Ovary (tissue), 3 donors: ENCODE data around the gene HES5.

ENCODE experiments used
- CTCF ChIP-seq, 3 donors: fragments of 450-650 bp in 2 of 3; fragments of 200-600 bp in 1 of 3; IDR thresholded peaks; one replicate each; pipeline versions ENCODE4 v1.5.1 to v1.8.0; 2016 to 2022; ENCODE audit warnings: antibody characterized with exemption in 3 of 3, mild to moderate bottlenecking in 1 of 3
- EP300 ChIP-seq: sonication (generic); formaldehyde crosslinking; IDR thresholded peaks from one replicate; pipeline ENCODE4 v1.6.1; 2017; ENCODE audit warnings: antibody characterized with exemption
- POLR2A ChIP-seq: fragments of 450-650 bp; IDR thresholded peaks from one replicate; pipeline ENCODE4 v1.6.1; 2017; ENCODE audit warnings: antibody characterized with exemption, mild to moderate bottlenecking, moderate library complexity
- donor health status: DM: no; HTN: no; CAD: no.

DNA sequence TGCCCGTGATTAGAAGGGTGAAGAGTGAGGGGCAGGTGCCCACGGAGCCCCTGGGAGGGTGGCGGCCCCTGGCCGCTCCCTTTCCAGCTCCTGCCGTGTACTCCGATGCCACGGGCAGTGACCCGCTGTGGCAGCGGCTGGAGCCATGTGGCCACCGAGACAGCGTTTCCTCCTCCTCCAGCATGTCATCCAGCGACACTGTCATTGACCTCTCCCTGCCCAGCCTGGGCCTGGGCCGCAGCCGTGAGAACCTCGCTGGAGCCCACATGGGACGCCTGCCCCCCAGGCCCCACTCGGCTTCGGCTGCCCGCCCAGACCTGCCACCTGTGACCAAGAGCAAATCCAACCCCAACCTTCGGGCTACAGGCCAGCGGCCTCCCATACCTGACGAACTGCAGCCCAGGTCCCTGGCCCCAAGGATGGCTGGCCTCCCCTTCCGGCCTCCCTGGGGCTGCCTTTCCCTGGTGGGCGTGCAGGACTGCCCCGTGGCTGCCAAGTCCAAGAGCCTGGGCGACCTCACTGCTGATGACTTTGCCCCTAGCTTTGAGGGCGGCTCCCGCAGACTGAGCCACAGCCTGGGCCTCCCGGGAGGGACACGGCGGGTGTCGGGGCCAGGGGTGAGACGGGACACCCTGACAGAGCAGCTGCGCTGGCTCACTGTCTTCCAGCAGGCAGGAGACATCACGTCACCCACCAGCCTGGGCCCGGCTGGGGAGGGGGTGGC, 25.7 kb downstream of the HES5 start:
- no peak for TF ChIP-seq POLR2A
- TF ChIP-seq CTCF (IDR thresholded peaks at IDR 0.05), result no peak
- TF ChIP-seq EP300, result no peak
